Stimulated activated CD8-positive, alpha-beta memory T cell treated with anti-CD3 and anti-CD28 coated beads, Interleukin-7, amount 100 ng/mL, for 4 hours (primary cell): Measurements from ENCODE around the gene CIAO2A.

Experiments
- DNase-seq, 2 donors: peaks; one replicate each; pipeline ENCODE4 v3.0.0-alpha.2; 2020; ENCODE audit warnings: low read depth in 2 of 2

The CIAO2A gene

GRCh38 chr15:64044300-64045100 lies 49.1 kb downstream of the CIAO2A start:
- DNase-seq, result no peak

GRCh38 chr15:64038878-64039610 lies 54.6 kb downstream of the CIAO2A start:
- DNase-seq, result no peak

- DNase-seq, result no peak
These were observed 55.7 kb downstream of the CIAO2A start for GRCh38 chr15:64037966-64038365.

GRCh38 chr15:64037116-64037515 lies 56.5 kb downstream of the CIAO2A start:
- DNase-seq, result no peak

- no peak for DNase-seq
These were observed 58.1 kb downstream of the CIAO2A start for GRCh38 chr15:64035525-64035924.

- no peak for DNase-seq
These were observed 59.1 kb downstream of the CIAO2A start for GRCh38 chr15:64034519-64034918.

- DNase-seq, result no peak
These were observed 61.3 kb downstream of the CIAO2A start for GRCh38 chr15:64032329-64032728.

GRCh38 chr15:64030123-64030522 lies 63.5 kb downstream of the CIAO2A start:
- no peak for DNase-seq

- DNase-seq, result no peak
These were observed 64.0 kb downstream of the CIAO2A start for GRCh38 chr15:64029633-64030032.

GRCh38 chr15:64029110-64029509 lies 64.5 kb downstream of the CIAO2A start:
- no peak for DNase-seq

- DNase-seq, result no peak
These were observed 67.0 kb downstream of the CIAO2A start for GRCh38 chr15:64026591-64026990.

- DNase-seq, result no peak
These were observed 69.2 kb downstream of the CIAO2A start for GRCh38 chr15:64024172-64025050.

GRCh38 chr15:64023220-64023619 lies 70.4 kb downstream of the CIAO2A start:
- DNase-seq, result no peak

GRCh38 chr15:64022571-64022970 lies 71.1 kb downstream of the CIAO2A start:
- no peak for DNase-seq
